Sciatic nerve (tissue), 2 donors: Measurements from ENCODE around the gene PBXIP1. TPM values are rescaled to one million over a fixed set of nuclear protein-coding genes. Genes with fewer than 3 reads are reported as not detected.
"Not testable (repeated sequence)": the region's sequence is repeated elsewhere in the genome, so short reads cannot be mapped to it uniquely, and the experiment has no call there.

ENCODE experiments used
- ATAC-seq: fragments of 200-7000 bp; cut with Tn5 transposase; one replicate; pipeline ENCODE4 v1.9.1; 2020; ENCODE audit warnings: mild to moderate bottlenecking, moderate library complexity
- DNase-seq: peaks from one replicate; pipeline ENCODE4 v3.0.0-alpha.2; 2020; ENCODE audit warnings: low spot score
- intact Hi-C: fragments of 100-400 bp; cut with DNase I; formaldehyde crosslinking; loops from one replicate; pipeline ENCODE4 v1.14.2; 2022
- total RNA-seq: library from RNA; stranded (reverse); fragmentation: NEBNext Ultra II Directional; extraction: Animal tissue kit (Norgen Biotek cat#: 25700); gene quantifications from one replicate; pipeline ENCODE4 v1.2.1, GENCODE V29; 2021
- donor health status: DM: no; HTN: no; CAD: no.
- donor health status: DM: no; HTN: no; CAD: no.

PBXIP1 gene
- total RNA-seq, 1 donor from 2014 or later, result 71.1 TPM

DNA sequence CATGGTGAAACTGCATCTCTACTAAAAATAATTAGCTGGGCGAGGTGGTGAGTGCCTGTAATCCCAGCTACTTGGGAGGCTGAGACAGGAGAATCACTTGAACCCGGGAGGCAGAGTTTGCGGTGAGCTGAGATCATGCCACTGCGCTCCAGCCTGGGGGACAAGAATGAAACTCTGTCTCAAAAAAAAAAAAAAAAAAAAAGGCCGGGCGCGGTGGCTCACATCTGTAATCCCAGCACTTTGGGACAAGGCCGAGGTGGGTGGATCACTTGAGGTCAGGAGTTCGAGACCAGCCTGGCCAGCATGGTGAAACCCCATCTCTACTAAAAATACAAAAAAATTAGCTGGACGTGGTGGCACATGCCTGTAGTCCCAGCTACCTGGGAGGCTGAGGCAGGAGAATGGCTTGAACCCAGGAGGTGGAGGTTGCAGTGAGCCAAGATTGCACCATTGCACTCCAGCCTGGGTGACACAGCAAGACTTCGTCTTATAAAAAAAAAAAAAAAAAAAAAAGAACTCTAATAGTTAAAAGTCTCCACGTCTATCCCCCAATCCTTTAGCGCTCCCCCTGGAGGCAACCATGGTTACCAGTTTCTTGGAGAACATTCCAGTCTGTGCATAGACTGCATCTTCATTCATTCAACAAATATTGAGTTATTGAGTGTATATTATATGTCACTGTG, 39.5 kb upstream of the PBXIP1 start:
- intact Hi-C loops, result loop anchor here (2.0 kb wide), 1 partner anchor 33 kb away; no protein-coding TSS in a partner anchor
- peak; percentile 79 for DNase-seq
- ATAC-seq, result not testable (repeated sequence)

DNA sequence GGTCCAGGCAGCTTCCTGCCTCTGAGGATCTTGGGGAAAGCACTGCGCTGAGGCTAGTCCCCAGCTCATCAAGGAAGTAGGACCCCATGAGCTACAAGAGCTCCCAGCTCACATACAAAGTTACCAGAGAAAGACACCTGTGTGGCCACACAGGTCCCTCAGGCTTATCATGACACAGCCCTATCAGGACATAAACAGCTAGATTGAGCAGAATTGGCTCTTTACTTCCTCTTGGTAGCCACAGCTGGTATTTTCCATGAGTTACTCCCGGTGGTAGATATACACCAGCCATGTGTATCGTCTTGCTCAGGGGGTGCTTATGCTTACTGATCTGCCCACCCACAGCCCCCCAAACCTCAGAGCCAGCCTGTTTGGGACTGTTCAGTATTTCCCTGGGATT, 38.7 kb upstream of the PBXIP1 start:
- intact Hi-C loops, result loop anchor here (2.0 kb wide), 1 partner anchor 32 kb away; no protein-coding TSS in a partner anchor
- ATAC-seq (no peak), DNase-seq (no peak)

DNA sequence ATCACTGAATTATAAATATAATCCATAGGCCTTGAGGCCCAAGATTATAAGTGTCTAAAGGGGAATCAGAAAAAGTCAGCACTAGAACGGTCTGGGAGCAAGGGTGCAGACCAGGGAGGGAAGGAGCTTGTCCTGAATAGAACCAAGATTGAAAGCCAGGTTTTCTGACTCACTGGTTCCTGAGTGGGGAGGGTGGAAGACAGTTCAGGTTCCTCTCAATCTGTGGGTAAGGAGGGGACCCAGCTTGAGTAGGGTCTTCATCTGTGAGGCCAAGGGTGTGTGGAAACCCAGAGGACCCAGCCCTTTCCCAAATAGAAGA, 38.3 kb upstream of the PBXIP1 start:
- no peak for ATAC-seq
- intact Hi-C loops, result loop anchor here (2.0 kb wide), 1 partner anchor 31 kb away; no protein-coding TSS in a partner anchor
- DNase-seq, result no peak

DNA sequence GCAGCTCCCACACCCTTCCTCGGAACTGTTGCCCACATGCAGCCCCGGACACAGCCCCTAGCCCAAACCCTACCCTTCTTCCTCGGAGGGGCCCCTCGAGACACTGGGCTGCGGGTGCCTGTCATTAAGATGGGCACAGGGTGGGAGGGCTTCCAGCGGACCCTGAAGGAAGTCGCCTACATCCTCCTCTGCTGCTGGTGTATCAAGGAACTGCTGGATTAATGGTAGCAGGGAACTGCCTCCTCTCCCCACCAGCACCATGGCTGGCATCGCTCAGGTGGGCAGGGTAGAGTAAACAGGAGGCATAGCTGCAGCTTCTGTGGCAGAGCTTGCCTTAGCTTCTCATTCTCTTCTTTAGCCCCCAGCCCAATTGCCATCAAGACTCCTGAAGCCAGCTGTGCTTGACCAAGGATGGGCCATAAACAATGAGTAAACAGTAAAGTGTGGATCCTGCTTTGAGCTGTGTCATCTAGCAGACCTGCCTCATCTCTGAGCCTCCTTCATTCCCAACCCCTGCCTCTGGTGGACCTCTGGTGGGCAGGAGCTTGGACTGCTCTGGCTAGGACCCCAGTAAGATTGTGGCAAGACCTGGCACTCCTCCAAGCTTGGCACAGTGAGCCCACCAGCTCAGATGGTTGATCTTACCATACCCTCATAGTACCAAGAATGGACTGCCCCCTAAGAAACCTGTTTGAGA, 37.8 kb upstream of the PBXIP1 start, which contains the start of gene LENEP:
Gene LENEP (plus strand): TSS at position 15 of the 697 bp plus-strand sequence. CDS start 22 bp downstream, at position 37.
- intact Hi-C loops, result loop anchor here (2.0 kb wide), 1 partner anchor 31 kb away; no protein-coding TSS in a partner anchor
- DNase-seq (no peak), ATAC-seq (no peak)

DNA sequence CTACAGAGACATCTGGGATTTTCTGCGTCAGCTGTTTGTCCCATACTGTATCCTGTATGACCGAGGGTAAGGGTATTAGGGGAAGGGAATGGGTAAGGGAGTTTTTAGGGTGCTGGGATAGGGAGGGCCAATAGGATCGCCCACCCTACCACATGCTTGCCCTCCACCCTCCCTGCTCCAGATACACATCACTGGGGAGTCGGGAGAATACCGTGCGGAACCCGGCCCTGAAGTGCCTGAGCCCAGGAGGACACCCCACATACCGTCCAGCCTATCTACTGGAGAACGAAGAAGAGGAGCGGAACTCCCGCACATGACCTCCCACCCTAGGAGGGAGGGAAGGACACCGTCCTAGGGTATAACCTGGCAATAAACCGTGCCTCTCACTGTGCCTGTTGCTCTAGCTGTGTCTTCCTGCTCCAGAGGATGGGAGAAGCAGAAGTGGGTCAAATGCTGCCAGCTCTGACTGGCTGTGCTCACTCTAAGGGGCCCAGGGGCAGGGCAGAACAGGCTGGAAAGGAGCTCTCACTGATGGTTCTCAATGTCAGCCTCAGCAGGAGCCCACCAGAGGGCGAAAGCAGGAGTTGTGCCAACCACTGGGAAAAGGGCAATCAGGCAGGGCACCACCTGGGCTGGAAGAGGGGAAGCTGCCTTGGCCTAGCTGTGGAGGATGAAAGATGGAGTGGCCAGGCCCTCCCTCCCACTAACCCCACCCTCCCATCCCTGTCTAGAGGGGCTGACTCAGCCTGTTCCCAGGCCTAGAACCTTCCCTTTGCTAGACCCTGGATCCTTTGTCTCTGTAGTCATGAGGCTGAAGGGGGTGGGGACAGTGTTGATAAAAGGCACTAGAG, 37.0 kb upstream of the PBXIP1 start:
- no peak for ATAC-seq
- intact Hi-C loops, result no loop called here
- DNase-seq, result peak; percentile 48

DNA sequence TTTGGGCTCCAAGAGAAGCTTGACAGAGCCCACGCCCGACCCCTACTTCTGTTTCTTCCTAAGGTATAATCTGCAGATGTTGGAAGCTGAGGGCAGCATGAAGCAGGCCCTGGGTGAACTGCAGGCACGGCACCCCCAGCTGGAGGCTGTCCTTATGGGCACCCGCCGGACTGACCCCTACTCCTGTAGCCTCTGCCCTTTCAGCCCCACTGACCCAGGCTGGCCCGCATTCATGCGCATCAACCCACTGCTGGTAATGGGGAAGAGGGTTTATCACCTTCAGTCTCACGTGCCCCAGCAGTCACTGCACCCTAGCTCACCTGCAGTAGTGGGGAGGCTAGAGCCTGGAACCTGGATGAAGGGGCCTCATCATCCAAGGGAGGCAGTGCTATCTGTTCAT, 34.4 kb upstream of the PBXIP1 start:
- intact Hi-C loops, result no loop called here
- DNase-seq (no peak), ATAC-seq (no peak)

DNA sequence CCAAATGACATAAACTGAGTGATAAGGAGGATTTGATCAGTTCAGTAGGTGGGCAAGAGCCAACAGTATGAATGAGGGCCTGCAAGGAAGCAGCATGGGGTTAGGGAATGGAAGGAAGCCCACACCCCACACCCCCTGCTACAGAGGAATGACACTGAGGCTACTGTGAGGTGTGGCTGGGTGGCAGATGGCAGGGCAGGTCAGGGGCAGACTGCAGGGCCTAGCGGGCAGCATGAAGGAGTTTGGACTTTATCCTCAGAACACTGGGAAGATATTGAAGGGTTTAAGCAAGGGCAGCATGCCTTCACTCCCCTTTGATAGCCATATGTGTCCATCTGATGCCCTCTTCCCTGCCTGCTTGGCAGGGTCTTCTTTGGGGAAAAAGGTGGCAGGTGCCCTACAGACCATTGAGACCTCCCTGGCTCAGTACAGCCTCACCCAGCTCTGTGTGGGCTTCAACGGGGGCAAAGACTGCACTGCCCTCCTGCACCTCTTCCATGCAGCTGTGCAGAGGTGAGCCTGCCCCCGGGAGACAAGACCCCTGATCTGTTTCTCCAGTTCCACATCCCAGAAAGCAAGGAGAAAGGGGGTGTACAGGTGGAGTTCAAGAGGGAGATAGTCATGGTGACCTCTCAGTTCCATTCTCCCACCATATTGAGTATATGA, 33.4 kb upstream of the PBXIP1 start:
- ATAC-seq, result no peak
- intact Hi-C loops, result no loop called here
- DNase-seq, result peak; percentile 48

DNA sequence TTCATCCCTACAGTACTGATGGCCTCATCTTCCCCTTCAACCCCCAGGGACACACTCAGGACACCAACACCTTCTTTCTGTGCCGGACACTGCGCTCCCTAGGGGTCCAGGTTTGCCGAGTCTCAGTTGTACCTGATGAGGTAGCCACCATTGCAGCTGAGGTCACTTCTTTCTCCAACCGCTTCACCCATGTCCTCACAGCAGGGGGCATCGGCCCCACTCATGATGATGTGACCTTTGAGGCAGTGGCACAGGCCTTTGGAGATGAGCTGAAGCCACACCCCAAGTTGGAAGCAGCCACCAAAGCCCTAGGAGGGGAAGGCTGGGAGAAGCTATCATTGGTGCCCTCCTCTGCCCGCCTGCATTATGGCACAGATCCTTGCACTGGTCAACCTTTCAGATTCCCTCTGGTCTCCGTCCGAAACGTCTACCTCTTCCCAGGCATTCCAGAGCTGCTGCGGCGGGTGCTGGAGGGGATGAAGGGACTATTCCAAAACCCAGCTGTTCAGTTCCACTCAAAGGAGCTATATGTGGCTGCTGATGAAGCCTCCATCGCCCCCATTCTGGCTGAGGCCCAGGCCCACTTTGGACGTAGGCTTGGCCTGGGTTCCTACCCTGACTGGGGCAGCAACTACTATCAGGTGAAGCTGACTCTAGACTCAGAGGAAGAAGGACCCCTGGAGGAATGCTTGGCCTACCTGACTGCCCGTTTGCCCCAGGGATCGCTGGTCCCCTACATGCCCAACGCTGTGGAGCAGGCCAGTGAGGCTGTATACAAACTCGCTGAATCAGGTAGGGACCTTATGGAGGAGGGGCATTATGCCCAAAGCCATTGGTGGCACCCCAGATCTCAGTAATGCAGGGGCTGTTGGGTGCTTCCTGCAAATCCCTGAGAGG, 32.4 kb upstream of the PBXIP1 start:
- ATAC-seq, result no peak
- peak; percentile 55 for DNase-seq

DNA sequence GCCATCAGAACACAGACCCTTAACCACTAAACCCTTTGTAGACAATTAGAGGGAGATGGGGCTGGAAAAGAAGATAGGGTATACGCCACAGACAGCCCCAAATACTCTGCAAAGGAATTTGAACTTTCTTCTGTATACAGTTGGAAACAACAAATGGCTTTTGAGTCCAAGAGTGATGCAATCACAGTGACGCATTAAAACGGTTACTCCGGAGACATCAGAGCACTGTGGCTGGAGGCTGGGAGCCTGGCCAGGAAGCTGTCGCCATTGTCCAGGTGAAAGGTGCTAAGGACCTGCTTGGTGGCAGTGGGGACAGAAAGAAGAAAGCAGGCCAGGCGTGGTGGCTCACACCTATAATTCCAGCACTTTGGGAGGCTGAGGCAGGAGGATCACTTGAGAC, 31.4 kb upstream of the PBXIP1 start:
- no peak for ATAC-seq
- intact Hi-C loops, result no loop called here
- DNase-seq, result no peak

More for the DNA sequence above, 32.4 kb upstream of the PBXIP1 start:
- intact Hi-C loops, result no loop called here

DNA sequence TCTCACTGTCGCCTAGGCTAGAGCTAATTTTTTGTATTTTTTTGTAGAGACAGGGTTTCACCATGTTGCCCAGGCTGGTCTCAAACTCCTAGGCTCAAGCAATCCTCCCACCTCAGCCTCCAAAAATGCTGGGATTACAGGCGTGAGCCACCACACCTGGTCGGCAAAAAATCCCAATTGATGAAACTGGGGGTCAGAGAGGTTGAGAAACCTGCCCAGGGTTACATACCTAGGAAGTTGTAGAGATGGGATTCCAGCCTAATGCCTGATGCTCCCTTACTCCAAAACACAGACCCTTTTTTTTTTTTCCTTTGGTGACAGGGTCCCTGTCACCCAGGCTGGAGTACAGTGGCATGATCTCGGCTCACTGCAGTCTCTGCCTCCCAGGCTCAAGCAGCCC, 30.8 kb upstream of the PBXIP1 start:
- ATAC-seq, intact Hi-C loops, DNase-seq: not testable (repeated sequence)

DNA sequence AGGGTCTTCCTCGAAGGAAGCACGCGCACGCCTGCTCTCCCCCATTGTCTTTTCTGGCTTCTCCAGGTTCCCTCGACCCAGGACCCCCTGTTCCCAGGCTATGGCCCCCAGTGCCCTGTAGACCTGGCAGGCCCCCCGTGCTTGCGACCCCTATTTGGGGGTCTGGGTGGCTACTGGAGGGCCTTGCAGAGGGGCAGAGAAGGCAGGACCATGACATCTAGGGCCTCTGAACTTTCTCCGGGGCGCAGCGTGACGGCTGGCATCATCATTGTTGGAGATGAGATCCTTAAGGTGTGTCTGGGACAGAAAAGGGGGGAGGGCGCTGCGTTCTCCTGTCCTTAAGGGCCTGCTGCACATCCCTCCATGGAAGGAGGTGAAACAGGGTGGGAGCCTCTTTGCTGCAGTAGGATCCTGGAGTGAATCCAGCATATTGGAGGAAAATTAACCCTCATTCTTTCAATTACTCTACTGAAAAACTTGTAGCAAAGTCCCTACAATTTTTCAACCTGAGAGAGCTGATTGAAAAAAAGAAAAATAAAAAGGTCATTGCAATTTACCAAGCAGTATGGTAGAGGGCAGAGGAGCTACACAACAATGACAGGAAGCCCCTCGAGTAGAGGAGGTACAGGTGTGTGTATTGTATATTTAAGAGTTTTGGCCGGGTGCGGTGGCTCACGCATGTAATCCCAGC, 28.0 kb upstream of the PBXIP1 start:
- DNase-seq (peak; percentile 56), ATAC-seq (no peak)
- intact Hi-C loops, result no loop called here

DNA sequence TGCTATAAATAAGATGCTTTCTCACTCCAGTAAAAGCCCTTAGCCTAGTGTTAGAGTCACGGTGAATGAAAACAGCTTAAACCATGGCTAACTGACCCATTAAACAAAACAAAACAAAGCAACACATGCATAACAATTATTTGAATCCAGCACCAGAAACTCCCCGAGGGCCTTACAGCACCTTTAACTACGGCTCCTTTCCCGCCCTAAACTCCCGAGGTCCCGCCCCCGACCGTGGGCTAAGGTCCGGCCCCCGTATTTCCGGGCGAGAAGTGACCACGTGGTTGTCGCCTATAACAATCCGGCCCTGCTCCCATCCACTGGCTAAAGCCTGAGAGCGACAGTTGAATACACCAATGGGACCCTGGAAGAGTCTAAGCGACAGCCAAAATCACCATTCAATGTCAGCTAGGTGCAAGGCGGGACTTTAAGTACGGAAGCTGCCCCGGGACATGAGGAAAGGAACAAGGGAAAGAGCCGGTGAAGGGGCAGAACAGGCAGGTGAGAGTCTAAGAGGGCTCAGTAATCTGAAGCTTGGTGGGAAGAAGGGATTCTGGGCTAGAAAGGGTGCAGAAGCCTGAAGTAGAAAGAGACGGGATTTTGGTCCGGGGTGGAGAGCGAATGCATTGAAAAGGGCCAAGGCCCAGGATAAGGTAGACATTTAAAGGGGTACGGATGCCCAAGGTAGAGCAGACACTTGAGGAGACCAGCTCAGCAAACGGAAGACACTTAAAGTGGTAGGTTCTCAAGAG, 27.2 kb upstream of the PBXIP1 start, which contains the start of gene FLAD1:
Gene FLAD1 (plus strand): TSS at position 448 of the 752 bp plus-strand sequence. CDS start 351 bp downstream, outside the sequence.
- peak; percentile 100 for ATAC-seq
- peak; percentile 96 for DNase-seq
- intact Hi-C loops, result no loop called here

DNA sequence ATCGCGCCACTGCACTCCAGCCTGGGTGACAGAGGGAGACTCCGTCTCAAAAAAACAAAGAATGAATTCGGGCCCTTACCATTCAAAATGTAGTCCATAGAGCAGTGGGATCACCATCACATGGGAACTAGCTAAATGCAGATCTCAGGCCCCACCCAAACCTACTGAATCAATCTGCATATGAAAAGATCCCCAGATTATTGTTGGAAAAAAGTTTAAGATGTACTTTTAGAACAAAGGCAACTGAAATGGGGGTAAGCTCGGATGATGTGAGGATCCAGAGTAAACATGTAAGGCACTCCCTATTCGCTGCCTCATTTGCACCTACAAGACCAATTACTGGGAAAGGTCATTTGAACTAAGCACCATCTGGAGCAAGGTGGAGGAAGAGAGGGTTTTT, 26.4 kb upstream of the PBXIP1 start:
- ATAC-seq (no peak), DNase-seq (no peak)
- intact Hi-C loops, result no loop called here

DNA sequence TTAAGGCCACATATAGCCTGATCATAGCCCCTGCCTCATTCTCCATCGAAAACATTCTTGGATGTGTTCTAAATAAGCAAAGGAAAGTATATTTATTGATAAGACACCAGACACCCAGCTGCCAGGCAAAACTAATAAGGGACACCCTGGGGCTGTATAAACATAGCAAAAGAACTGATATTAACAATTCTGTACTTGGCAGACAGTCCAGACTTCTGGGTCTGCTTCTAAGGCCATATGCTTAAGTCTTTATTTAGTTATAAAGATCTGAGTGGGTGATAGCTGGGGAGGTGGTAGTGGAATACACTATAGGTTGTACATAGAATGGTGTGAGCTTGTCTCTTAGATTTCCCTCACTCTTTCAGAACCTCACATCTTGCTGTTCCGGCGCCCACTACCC, 22.5 kb upstream of the PBXIP1 start:
- intact Hi-C loops, result loop anchor here (5.0 kb wide), 1 partner anchor 194 kb away; the partner anchor contains the start of genes KRTCAP2 and TRIM46
- DNase-seq, result no peak
- ATAC-seq, result no peak

DNA sequence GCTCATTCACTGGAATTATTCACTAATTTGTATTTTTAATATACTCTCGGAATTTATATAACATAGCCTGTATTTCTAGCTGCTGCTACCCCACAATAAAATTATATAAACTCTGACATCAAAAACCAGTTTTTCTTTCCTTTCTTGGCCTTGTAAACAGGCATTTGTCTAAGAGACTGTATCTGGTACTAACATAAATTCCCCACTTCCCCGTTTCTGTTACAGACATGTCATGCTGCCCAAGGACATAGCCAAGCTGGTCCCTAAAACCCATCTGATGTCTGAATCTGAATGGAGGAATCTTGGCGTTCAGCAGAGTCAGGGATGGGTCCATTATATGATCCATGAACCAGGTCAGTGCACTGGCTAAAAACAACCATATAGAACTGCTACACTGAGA, 21.9 kb upstream of the PBXIP1 start:
- not testable (repeated sequence) for DNase-seq, ATAC-seq
- intact Hi-C loops, result loop anchor here (5.0 kb wide), 1 partner anchor 195 kb away; the partner anchor contains the start of genes KRTCAP2 and TRIM46

DNA sequence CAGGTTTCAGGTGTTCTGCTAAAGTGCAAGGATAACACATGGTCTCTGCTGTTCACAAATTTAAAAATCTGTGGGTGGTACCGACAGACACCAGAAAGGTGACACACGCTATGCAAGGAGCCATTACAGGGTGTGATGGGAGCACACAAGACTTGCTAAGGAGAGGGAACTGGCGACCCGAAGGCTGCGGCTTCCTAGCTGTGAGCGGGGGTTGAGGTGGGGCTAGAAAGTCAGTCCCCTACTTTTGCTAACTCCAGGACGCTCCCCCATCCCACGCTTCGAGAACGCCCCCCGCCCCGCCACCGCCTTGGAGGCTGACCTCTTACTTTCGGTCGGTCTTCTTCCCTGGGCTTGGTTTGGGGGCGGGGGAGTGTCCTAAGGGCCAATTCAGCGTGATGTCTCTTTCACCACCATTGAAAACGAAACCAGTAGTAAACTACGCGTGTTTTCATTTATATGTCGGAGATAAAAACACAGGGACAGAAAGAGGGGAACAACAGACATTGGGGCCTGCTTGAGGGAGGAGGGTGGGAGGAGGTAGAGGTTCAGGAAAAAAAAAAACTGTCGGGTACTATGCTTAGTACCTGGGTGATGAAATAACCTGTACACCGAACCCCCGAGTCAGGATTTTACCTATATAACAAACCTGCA, 19.6 kb upstream of the PBXIP1 start:
- peak; percentile 83 for DNase-seq
- intact Hi-C loops, result loop anchor here (5.0 kb wide), 1 partner anchor 197 kb away; the partner anchor contains the start of genes KRTCAP2 and TRIM46
- no peak for ATAC-seq
